HTERT RPE-1 (cell line): Measurements from ENCODE around the gene BABAM2.
"Not testable (repeated sequence)": the region's sequence is repeated elsewhere in the genome, so short reads cannot be mapped to it uniquely, and the experiment has no call there.

Source experiments
- in situ Hi-C: fragments of 300-500 bp; cut with MboI; formaldehyde crosslinking; loops from 4 replicates; pipeline ENCODE4 v1.14.3; 2020; ENCODE audit warnings: low sequenced_read_pairs

BABAM2 gene

DNA sequence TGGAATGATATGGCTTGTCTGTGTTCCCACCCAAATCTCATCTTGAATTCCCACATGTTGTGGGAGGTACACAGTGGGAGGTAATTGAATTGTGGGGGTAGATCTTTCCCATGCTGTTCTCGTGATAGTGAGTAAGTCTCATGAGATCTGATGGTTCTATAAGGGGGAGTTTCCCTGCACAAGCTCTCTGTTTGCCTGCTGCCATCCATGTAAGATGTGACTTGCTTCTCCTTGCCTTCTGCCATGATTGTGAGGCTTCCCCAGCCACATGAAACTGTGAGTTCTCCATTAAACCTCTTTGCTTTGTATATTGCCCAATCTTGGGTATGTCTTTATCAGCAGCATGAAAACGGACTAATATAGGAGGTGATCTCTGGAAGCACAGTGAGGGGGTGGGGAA, 78.4 kb downstream of the BABAM2 start:
- in situ Hi-C loops = not testable (repeated sequence)

DNA sequence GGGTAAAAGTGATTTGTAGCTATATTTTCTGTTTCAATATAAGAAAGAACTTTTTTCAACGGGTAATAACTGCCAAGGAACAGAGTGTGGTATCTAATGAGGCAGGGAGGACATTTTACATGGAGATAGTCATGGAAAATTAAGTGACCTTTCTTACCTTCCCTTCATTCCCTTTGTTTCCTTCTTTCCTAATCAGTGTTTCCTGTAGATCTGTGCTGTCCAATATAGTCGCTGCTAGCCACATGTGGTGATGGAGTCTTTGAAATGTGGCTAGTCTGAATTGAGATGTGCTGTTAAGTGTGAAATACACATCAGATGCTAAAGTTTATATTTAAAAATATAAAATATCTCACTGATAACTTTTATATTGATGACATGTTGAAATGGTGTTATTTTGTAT, 81.8 kb downstream of the BABAM2 start:
- in situ Hi-C loops = no loop called here

DNA sequence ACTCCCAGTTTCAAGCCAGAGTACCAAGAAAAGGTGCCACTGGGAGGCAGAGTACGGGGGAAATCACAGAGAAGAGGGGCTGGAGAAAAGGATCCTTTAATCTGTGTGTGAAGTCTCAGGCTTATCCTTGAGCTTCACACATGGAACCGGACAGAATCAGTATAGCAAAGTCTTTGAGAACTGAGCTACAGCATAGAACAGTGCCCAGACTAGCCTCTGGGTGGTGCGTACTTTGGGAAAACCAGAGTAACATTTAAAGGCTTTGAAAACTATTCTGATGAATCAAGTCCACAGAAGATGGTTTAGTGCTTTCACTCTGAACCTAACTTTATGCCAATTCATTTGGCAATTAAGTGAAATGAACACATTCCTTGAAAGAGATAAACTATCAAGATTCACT, 83.1 kb downstream of the BABAM2 start:
- in situ Hi-C loops = no loop called here

GRCh38 chr2:27976308-27976707, 85.8 kb downstream of the BABAM2 start:
- in situ Hi-C loops = no loop called here

DNA sequence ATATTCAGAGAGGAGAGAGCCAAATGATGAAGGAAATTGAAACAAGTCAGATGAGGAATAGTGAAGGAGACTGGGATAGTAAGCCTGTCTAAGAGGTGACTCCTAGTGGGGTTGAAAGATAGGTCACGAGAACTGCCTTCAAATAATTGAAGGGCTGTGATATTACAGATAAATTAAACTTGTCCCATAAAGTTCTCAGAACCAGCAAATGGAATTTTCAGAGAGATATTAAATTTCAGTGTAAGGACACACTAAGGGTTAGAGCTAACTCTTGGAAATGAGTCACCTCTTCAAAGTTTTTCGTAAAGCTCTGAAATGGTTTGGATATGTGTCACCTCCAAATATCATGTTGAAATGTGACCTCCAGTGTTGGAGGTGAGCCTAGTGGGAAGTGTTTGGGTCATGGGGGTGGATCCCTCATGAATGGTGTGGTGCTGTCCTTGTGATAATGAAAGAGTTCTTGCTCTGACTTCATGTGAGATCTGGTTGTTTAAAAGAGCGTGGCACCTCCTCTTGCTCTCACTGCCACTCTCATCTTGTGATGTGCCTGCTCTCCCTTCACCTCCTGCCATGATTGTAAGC, 87.3 kb downstream of the BABAM2 start:
- in situ Hi-C loops = no loop called here

GRCh38 chr2:27978761-27979160, 88.2 kb downstream of the BABAM2 start:
- in situ Hi-C loops = not testable (repeated sequence)

DNA sequence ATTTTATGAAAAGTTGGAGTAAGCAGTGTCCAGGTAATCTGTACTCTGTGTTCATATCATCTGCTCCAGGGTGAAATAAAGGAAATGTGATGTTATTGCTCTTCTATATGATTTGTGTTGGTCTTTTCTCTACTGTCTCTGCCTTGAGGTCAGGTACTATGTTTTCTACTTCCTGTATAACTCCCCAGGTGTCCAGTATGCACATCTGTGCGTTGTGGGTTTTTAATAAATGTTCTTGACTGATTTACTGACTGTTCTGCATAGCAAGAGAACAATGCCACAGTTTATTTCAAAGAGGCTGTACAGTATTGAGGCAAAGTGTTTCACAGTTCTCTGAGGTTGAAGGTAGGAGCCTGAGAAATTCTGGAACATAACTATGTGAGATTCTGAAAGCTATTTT, 89.7 kb downstream of the BABAM2 start:
- in situ Hi-C loops = no loop called here

- in situ Hi-C loops = no loop called here
These were observed 93.6 kb downstream of the BABAM2 start for GRCh38 chr2:27984153-27984552.

DNA sequence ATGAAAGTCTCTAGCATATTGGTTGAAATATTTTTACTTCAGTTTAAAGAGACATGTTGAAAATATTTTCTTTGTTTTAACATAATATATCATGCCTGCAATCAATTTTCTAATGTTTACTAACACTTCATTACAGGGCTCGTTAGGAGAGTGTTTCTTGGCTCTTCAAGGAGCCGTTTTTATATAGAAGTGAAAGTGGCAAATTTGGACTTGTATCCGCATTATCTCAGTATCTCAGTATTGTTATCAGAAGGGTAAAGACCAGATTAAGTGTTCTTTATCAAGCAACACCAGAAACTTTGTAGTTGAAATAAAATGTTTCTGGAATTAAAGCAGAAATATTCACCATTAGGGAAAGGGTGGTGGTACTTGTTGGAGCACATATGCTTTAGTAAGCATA, 97.8 kb downstream of the BABAM2 start:
- in situ Hi-C loops = no loop called here

DNA sequence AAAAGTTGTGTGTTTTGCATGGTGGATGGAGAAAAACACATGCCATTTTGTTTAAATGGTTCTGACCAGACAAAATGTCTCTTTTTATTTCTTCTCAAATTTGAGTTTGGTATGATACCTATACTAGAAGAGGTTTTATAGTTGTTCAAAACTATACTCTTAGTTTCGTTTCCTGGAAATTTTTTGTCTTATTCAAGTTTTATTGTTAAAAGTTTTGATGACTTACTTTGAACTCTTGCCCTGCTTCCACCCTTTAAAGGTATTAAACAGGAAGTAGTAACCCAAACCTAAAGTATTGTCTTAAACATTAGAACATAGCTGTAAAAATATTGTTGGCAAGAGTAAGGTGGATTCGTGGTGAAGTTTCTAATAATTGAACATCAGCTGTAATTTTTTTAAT, 98.2 kb downstream of the BABAM2 start:
- in situ Hi-C loops = no loop called here

DNA sequence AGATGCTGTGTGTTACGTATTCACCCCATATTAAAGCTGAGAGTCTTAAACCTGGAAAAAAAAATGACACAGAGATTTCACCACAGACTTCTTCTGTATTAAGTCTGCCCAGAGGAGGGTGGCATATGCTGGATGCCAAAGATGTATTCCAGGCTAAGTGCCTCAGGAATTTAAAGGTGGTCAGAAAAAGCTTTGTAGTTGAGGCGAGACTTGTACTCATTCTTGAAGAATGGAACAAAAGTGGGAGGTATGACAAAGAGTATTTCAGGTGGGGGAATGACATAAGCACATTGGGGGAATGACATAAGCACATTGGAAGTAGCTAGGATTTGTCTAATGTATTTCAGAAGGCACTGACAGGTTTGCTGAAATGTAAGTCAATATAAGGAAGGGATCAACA, 98.6 kb downstream of the BABAM2 start:
- in situ Hi-C loops = no loop called here

DNA sequence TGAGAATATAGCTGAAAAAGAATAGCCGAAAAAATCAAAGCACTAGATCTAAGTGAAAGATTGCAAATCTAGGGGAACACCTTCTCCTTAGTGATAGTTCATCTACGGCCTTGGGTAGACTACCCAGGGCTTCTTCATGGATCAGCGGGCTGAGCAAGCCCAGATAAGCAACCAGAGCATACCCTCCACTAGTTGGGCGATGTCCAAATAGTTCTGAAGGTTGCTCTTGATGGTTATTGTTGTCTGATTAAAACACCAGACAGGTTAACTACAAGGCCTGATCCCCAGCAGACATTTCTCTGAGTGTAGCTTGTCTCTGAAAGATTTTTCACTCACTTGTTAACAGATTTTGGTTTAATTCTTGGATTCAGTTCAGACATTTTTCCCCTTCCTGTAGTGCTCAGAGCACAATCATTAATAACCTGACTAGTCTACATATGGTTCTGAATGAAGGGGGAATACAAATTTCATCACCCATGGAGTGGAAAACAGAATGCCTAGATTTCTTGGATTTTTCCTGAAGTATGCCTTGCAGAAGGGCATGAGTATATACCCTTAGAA, 99.6 kb downstream of the BABAM2 start:
- in situ Hi-C loops = no loop called here

DNA sequence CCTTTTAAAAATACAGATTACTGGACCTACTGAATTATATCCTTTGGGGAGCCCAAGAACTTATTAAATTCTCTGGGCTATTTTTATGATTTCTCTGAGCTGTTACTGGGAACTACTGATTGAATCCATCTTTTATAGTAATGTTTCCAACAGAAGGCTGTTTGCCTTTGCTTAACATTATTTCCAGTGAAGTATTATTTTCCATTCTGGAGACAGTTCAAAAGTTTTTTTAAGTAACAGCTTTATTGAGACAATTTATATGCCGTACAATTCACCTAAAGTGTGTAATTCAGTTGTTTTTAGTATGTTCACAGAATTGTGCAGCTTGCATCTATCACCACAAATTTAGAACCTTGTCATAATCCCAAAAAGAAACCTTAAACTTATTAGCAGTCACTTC, 100.6 kb downstream of the BABAM2 start:
- in situ Hi-C loops = no loop called here

DNA sequence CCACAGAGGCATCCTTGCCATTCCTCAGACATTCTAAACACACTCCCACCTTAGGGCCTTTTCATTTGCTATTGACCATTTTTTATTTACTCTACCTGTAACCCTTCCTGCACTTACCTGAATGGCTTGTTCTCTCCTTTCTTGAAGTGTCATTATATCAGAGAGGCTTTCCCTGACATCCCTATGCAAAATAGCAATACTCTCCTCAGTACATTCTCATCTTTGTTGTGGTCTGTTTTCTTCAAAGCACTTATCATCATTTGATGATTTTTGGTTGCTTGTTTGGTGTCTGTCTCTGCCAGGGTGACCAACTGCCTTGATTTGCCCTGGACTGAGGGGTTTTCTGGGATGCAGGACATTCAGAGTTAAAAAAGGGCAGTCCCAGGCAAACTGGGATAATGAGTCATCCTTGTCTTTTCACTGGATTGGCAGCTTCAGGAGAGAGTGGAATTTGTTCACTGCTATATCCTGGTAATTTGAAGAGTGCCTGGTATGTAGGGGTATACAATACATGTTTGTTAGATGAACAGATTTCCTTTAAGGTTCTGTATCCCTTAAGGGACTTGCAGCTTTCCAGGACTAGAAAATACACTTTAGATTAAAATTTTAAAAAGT, 102.4 kb downstream of the BABAM2 start:
- in situ Hi-C loops = no loop called here

GRCh38 chr2:27993402-27993787, 102.9 kb downstream of the BABAM2 start:
- in situ Hi-C loops = no loop called here

DNA sequence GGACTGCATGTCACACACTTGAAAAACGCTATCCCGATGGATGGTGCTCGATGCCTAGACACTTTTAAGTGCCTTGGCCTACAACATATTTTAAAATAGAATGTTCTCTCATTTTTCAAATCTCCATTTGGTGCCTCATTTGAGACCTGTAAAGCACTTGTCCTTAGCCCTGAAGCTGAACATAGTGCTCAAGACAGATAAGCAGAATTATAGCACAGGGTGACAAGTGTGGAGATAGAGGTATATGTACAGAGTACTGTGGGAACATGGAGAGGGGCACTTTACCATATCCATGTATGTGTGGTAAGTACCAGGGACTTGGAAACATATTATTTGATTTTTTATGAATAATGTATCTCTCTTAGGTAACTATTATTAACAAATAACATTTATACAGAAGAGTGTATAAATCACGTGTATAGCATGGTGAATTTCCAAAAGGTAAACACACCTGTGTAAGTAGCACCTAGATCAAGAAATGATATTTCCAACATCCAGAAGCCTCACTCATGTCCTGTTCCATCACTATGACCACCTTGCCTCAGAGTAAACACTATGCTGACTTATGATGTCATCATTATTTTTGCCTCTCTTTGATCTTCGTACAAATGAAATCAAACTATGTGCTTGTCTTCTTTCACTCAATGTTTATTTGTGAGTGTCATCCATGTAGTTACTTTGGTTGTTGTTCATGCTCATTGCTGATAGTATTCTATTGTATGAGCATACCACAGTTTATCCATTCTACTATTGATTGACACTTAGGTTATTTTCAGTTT, 103.6 kb downstream of the BABAM2 start:
- in situ Hi-C loops = no loop called here

DNA sequence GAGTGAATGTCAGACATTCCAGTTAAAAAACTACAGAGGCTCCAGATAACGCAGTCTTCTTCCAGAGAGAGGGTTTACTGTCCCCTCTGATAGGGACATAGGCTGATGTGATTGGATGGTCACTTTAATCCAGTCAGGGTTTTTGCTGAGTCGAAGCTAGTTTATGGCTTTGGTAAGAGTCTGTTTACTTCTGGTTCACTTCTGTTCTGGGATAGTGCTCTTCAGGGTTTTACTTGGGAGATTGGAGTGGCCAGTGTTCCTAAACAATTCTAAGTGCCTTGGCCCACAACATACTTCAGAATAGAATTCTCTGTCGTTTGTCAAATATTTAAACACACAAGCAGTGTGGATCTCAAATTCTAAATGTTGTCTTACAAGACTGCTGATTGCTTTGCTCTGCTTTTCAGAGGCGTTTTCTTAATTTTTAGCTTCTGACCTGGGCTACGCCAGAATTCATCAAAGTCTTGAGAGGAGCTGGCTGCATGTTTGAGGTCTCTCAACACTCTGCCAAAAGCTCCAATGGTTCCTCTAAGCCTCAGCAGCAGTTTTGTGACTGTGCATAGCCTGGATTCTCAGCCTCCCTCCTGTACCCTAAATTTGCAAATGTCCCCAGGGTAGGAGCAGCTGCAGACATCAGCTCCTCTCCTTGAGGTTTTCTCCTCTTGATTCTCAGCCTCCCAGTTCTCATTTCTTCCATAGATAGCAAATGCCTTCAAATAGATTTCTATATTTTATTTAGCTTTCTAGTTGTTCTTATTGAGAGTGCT, 105.8 kb downstream of the BABAM2 start:
- in situ Hi-C loops = no loop called here

- in situ Hi-C loops = no loop called here
These were observed 109.8 kb downstream of the BABAM2 start for GRCh38 chr2:28000287-28000686.

DNA sequence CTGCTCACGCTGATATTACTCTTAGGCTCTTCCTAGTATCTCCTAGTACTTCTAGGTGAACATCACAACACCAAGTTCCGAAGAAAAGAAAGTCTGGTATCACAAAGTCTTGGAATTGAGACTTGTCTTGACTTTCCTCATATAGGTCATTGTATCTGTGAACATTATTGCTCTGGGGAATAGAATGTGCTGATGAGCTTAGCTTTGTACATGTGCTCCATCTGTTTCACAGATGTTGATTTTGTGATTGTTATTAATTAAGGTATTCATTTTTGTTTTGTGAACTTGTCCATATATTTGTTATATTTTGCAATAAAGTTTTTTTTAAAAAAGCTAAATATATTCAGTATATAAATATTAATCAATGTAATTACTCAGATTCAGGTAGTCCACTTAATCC, 111.7 kb downstream of the BABAM2 start:
- in situ Hi-C loops = no loop called here

DNA sequence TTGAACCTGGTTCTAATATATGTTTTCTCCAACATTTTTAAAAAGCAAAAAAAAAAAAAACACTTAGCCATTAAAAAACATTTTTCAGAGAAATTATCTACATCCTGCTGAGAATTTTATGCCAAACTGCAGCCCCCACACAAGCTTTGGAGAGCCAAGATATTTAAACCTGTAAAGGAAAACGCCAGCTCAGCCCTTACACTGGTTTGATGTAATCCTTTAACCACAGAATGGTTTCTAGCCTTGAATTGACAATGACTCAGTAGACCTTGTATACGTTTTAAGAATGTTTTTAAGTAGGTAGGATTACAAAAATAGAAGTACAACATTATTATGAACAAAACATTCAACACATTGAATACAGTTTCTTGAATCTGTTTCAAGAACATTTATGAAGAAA, 113.6 kb downstream of the BABAM2 start:
- in situ Hi-C loops = no loop called here

GRCh38 chr2:28009732-28010131, 119.2 kb downstream of the BABAM2 start:
- in situ Hi-C loops = no loop called here
